GM20431 (cell line): Measurements from ENCODE around the gene THY1.
"Not testable (repeated sequence)": the region's sequence is repeated elsewhere in the genome, so short reads cannot be mapped to it uniquely, and the experiment has no call there.

Experiments used
- in situ Hi-C: fragments of 300-500 bp; cut with MseI, MboI; formaldehyde crosslinking; loops from one replicate; pipeline ENCODE4 v1.15.0; 2020; ENCODE audit warnings: low sequenced_read_pairs; ENCODE audit not compliant: unreplicated experiment

The THY1 gene

DNA sequence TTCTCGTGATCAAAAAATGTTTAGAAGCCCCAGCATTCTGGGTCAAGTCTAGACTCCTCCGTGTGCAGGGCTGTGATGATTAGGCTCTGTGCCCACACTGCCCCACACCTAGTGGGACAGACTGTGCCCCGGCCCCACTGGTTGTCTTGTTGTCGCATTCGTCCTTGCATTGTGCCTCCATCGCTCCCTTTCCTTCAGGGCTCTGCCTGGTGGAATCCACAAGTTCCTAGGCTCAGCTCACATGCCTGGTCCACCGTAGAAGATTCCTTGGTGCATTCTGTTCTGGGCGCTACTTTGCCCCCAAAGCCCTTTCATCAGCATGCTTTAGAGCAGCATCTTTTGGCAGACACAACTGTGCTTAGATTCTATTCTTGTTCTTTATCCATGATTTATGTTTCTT lies 23.5 kb upstream of the THY1 start:
- in situ Hi-C loops, result no loop called here

- in situ Hi-C loops, result no loop called here
Observed at GRCh38 chr11:119445850-119446249, 22.9 kb upstream of the THY1 start.

DNA sequence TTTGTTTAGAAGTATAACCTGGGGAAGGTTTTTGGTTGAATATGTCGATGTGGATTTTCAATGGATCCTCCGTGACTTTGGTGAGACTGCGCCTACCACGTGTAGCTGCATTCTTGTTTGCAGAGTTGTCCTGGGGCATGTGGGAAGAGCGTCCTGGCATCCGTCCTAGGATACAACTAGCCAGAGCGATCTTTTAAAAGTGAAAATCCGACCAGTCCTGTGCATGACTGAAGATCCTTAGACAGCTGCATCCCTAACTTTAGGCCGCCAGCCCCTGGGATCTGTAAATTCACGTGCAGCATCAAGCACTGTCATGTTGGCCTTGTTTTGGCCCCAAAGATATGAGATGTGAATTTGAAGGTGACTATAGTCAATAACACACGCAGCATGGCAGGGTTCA lies 22.4 kb upstream of the THY1 start:
- in situ Hi-C loops, result no loop called here

GRCh38 chr11:119441898-119442243 lies 18.9 kb upstream of the THY1 start:
- in situ Hi-C loops, result no loop called here

DNA sequence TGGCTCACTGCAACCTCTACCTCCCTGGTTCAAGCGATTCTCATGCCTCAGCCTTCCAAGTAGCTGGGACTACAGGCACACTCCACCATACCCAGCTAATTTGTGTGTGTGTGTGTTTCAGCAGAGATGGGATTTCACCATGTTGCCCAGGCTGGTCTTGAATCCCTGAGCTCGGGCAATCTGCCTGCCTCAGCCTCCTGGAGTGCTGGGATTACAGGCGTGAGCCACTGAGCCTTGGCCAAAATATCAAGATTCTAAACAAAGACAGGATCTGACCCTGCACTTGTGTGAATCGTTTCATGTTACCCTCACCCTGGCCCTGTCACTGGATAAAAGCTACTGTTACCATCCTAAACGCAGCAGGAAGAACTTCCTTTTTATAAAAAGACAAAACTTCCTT lies 15.6 kb upstream of the THY1 start:
- in situ Hi-C loops, result no loop called here

DNA sequence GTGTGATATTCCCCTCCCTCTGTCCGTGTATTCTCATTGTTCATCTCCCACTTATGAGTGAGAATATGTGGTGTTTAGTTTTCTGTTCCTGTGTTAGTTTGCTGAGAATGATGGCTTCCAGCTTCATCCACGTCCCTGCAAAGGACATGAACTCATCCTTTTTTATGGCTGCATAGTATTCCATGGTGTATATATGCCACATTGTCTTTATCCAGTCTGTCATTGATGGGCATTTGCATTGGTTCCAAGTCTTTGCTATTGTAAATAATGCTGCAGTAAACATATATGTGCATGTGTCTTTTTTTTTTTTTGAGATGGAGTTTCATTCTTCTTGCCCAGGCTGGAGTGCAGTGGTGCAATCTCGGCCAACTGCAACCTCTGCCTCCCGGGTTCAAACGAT lies 14.5 kb upstream of the THY1 start:
- in situ Hi-C loops, result not testable (repeated sequence)

- in situ Hi-C loops, result no loop called here
Observed at GRCh38 chr11:119436711-119437110, 13.7 kb upstream of the THY1 start.

GRCh38 chr11:119436093-119436492 lies 13.1 kb upstream of the THY1 start:
- in situ Hi-C loops, result no loop called here

DNA sequence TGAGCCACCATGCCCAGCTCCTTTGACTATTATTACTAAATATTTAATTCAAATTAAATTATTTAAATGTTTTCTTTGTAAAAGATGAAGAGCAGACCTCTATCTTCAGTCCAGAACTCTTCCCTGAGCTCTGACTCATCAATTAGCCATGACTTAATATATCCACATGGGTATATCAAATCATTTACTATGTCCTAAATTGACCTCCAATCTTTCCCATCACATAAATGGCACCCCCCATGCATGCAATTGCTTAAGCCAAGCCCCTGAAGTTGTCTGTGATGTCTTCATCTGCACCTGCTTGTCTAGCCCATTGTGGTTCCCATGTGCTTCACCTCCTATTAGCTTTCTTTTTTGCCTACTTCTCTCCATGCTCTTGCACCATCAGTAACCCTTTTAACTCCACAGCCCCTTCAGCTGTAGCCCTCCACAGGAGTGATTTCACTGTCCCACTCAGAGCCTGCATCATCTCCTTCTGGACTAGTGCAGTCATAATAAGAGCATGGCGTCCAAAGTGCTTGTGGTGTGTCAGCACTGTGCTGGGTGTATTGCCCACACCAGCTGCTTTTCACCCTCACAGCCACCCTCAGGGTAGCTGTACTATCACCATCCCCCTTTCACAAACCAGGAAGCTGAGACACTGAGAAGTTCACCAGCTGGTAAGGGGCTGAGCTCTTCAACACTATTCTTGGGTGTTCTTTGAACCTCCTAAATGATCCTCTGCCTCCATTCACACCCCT lies 11.8 kb upstream of the THY1 start:
- in situ Hi-C loops, result no loop called here

DNA sequence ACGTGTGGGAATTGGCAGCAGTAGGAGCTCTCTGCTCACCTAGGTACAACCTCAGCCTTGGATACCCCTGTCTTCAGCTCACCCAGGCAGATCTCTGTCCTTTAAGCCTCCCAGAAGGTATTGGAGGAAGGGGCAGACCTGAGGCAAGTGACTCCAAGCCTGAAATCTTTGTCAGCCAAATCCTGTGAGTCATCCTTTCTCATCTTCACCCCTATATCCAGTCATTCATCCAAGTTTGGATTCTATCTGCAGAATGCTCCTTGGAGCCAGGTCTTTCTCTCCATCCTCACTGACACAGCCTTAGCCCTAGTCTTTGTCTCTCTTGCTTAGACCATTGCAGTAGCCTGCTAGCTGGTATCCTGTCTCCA lies 10.4 kb upstream of the THY1 start:
- in situ Hi-C loops, result no loop called here

DNA sequence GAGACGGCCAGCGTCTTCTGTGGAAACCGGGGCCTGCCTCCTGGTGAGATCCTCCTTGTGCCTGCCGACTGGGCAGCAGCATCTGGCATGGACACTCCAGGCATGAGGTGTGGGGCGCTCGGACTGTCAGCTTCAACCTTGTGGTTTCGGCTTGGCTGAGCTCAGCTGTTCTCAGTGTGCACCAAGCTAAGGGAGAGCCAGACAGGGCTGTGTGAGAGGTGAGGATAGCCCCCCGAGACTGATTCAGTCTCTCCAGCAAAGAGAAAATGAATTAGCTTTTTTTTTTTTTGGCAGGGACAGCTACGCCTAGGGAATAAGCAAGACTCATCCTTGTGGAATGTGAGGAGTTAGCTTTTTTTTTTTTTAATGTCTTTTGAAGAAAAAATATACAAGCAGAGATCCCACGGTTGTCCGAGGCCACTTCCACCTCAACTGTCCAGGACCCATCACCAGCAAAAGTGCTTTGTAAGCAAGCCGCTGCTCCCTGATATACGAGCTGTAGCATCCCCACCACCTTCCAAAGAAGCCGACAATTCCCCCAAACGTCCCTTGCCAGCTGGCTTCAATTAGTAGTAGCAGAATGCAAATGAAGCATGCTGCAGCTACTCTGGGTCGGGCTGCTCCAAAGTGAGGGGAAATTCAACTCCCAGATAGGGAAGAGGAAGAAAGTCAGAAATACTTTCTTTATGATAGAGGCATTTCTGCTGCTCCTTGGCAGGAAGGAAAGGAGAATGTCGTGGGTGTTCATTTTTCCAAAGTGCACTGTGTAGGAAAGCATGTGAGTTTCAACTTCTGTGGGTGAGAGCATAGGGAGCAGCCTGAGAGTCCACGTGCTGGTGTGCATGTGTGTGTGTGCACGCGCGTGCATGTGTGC lies 9.7 kb upstream of the THY1 start:
- in situ Hi-C loops, result no loop called here

GRCh38 chr11:119431523-119431922 lies 8.6 kb upstream of the THY1 start:
- in situ Hi-C loops, result no loop called here

GRCh38 chr11:119427279-119427678 lies 4.3 kb upstream of the THY1 start:
- in situ Hi-C loops, result no loop called here

- in situ Hi-C loops, result no loop called here
Observed at GRCh38 chr11:119426142-119426541, 3.2 kb upstream of the THY1 start.

- in situ Hi-C loops, result no loop called here
Observed at GRCh38 chr11:119424775-119425174, 1.8 kb upstream of the THY1 start.

GRCh38 chr11:119424276-119424675 lies 1.3 kb upstream of the THY1 start:
- in situ Hi-C loops, result no loop called here

DNA sequence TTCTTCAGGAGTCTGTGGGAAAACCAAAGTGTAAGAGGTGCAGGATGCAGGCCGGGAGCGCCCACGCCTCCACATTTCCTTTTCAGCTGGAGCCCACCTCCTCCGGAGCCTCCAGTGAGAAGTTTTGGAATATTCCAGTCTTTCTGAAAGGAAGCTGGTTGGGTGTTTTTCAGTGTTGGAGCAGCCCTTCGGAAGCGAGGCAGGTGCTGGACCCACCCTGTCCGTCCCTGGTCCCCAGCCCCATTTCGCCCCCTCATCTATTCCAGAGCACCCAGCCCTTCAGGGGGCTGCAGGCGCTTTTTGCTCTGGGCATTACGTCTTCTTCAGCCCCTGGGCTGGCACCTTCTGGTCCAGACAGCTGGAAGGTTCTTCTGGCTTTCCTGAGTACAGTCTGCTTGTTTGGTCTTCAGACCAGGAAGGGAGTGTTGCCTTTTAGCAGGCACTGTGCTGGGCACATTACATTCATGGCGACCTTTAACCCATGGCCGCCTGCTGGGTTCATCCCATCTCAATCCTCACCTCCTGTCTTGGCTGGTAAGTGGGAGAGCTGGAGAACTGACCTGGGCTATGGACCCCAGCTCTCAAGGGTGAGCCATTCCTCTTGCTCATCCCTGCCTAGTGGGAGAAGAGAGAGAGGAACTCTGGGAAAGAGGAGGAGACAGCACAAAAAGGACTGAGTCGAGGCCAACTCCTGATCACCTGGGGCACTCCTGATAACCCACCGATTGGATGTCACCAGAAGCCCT lies 710 bp upstream of the THY1 start:
- in situ Hi-C loops, result no loop called here

GRCh38 chr11:119421941-119422808 lies 797 bp downstream of the THY1 start:
- in situ Hi-C loops, result no loop called here

DNA sequence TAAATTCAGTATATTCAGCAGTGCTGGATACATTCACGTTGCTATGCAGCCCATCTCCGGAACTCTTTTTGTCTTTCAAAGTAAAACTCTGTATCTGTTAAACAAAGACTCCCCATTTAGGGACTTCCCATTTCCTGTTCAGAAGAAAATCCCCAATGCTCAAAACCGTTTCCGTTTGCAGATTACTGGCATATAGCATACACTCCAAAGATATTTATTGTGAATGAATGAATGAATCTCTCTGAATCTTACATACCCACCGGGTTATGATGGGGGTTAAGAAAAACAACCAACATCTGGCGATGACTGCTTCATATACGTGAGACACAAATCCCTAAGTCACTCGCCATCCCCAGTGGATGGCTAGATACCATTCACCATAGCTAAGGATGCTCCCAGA lies 1.6 kb downstream of the THY1 start:
- in situ Hi-C loops, result no loop called here

DNA sequence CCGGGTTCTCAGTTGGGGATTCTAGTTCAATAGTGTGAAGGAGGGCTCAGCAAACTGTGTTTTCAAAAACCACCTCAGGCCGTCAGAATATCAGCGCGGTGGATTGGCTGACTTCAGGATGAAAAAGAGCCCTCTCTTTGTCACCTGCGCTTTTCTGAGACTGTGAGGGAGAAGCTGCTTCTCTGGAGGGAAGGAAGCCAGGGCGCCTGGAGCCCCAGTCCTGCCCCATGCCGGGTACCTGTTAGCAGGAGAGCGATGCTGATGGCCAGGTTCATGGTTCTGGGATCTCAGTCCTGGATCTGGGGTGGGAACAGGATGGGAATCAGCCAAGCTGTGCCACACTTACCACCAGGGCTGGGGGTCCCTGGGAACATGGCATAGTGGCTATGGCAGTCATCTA lies 2.3 kb downstream of the THY1 start:
- in situ Hi-C loops, result no loop called here
